DND-41 (cell line): ENCODE data around the gene PKHD1.

Source experiments
- ATAC-seq: fragments of 200-7000 bp; cut with Tn5 transposase; 3 replicates; pipeline ENCODE4 v1.9.1; 2021; ENCODE audit warnings: low read depth; ENCODE audit not compliant: insufficient read depth
- DNase-seq: peaks from one replicate; pipeline ENCODE4 v3.0.0-alpha.2; 2020
- H2AFZ ChIP-seq: 2 replicates; pipeline ENCODE4 v1.6.0; 2012; ENCODE audit warnings: low read depth, low read length
- H3K27ac ChIP-seq: 2 replicates; pipeline ENCODE4 v1.5.1; 2012; ENCODE audit warnings: low read length, inconsistent platforms
- H3K27me3 ChIP-seq: fragments of 200-600 bp; sonication (generic); 2 replicates; pipeline ENCODE4 v1.6.0; 2012; ENCODE audit warnings: low read length, mild to moderate bottlenecking, inconsistent platforms; ENCODE audit not compliant: insufficient read depth, poor library complexity
- H3K36me3 ChIP-seq: 2 replicates; pipeline ENCODE4 v1.5.1; 2012; ENCODE audit warnings: low read length, inconsistent platforms; ENCODE audit not compliant: insufficient read depth
- H3K4me1 ChIP-seq: 2 replicates; pipeline ENCODE4 v1.5.1; 2012; ENCODE audit warnings: mild to moderate bottlenecking, low read length; ENCODE audit not compliant: insufficient read depth
- H3K4me2 ChIP-seq: 2 replicates; pipeline ENCODE4 v1.6.0; 2012; ENCODE audit warnings: mild to moderate bottlenecking, moderate library complexity, low read length, inconsistent platforms; ENCODE audit not compliant: insufficient read depth
- H3K4me3 ChIP-seq, 2 experiments: fragments of 200-600 bp in 1 of 2; shearing (Covaris generic) in 1 of 2; 2 replicates each; pipeline ENCODE4 v1.5.1; 2012 to 2016; ENCODE audit warnings: inconsistent platforms in 2 of 2, low read length in 2 of 2, mild to moderate bottlenecking in 2 of 2, low read depth in 1 of 2, moderate library complexity in 1 of 2
- H3K79me2 ChIP-seq: 2 replicates; pipeline ENCODE4 v1.6.0; 2012; ENCODE audit warnings: low read length, inconsistent platforms; ENCODE audit not compliant: insufficient read depth
- H3K9ac ChIP-seq: 2 replicates; pipeline ENCODE4 v1.6.0; 2012; ENCODE audit warnings: low read depth, mild to moderate bottlenecking, inconsistent platforms, low read length, moderate library complexity
- H3K9me3 ChIP-seq: 2 replicates; pipeline ENCODE4 v1.5.1; 2012; ENCODE audit warnings: low read length, moderate library complexity, mild to moderate bottlenecking, inconsistent platforms; ENCODE audit not compliant: insufficient read depth, severe bottlenecking
- H4K20me1 ChIP-seq: 2 replicates; pipeline ENCODE4 v1.6.0; 2012; ENCODE audit warnings: low read length; ENCODE audit not compliant: insufficient read depth
- EZH2 ChIP-seq: IDR thresholded peaks from 3 replicates; pipeline ENCODE4 v1.6.1; 2012; ENCODE audit warnings: borderline replicate concordance, low read depth, mild to moderate bottlenecking, moderate library complexity, low read length, inconsistent platforms; ENCODE audit not compliant: severe bottlenecking
- TF ChIP-seq, protein P1 (sequence below): IDR thresholded peaks from 2 replicates; pipeline ENCODE4 v1.5.1; 2012; ENCODE audit warnings: borderline replicate concordance, low read length, moderate library complexity, mild to moderate bottlenecking; ENCODE audit not compliant: poor library complexity, severe bottlenecking; ENCODE audit errors: extremely low read depth

The PKHD1 gene

DNA sequence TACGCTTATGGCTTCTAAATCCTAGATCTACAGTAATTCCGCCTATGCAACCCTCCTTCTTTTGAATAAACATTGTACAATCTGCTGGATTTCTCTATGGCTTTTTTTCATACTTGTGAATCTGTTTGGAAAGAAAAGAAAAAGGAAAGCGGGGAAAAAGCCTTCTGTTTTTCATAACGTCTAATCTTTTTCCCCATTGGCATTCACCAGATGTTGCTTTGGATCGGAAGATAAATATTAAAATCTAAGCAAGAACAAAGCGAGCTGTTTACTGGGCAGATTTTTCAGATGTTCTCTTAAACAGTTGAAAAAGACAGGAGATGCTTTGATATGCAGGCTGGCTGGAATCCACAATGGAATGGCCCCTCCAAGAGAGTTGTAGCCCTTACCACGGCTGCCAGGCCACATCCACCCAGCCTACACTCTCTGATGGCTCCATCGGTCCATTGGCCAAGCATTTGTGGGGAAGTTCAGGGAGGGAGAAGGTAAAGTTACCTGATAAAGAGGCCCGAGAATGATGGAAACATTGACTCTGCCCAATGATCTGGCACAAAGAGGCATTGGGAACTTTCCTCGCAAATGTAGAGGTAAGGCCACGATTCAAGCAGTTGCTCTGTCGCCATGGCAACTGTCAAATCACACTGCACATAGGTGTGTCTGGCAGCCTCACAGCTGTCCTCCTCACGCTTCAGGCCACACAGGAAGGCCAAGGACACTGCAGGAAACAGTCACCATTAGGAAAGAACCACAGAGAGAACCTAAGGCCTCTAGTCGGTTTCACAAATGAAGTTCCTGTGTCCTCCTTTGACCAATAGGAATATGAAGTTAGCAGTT is 70.3 kb downstream of the PKHD1 start:
- H3K4me3 ChIP-seq, result no peak overlapping the region
- no peaks in the 10 kb centered on the region for H4K20me1 ChIP-seq
- TF ChIP-seq, protein P1, sequence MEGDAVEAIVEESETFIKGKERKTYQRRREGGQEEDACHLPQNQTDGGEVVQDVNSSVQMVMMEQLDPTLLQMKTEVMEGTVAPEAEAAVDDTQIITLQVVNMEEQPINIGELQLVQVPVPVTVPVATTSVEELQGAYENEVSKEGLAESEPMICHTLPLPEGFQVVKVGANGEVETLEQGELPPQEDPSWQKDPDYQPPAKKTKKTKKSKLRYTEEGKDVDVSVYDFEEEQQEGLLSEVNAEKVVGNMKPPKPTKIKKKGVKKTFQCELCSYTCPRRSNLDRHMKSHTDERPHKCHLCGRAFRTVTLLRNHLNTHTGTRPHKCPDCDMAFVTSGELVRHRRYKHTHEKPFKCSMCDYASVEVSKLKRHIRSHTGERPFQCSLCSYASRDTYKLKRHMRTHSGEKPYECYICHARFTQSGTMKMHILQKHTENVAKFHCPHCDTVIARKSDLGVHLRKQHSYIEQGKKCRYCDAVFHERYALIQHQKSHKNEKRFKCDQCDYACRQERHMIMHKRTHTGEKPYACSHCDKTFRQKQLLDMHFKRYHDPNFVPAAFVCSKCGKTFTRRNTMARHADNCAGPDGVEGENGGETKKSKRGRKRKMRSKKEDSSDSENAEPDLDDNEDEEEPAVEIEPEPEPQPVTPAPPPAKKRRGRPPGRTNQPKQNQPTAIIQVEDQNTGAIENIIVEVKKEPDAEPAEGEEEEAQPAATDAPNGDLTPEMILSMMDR, result no peak
- no peak for TF ChIP-seq EZH2
- no peaks in the 10 kb centered on the region for H3K9me3 ChIP-seq
- no peaks in the 10 kb centered on the region for H3K27me3 ChIP-seq
- H3K79me2 ChIP-seq, result no peaks in the 10 kb centered on the region
- no peak for DNase-seq
- no peaks in the 10 kb centered on the region for H3K4me1 ChIP-seq
- no peak overlapping the region for H3K27ac ChIP-seq
- H2AFZ ChIP-seq, result no peak overlapping the region
- ATAC-seq, result no peak
- no peak overlapping the region for H3K4me2 ChIP-seq
- H3K36me3 ChIP-seq, result no peaks in the 10 kb centered on the region
- H3K9ac ChIP-seq, result no peak overlapping the region

DNA sequence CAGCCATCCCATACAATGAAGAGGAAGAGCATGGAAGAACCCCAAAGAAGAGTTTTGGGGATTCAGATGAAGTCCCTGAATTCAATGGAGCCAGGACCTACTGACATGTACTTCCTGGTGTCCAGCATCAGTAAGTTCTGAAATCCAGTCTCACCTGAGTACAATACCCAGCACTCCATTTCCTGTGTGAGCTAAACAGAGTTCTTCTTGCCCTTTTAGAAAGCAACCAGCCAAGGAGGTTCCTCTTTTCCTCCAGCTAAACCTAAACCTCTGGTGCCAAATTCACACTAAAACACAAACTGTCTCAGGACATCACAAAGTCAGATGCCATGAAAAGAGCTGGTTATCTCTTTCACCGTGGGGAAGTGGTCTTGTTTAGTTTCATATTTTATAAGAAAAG is 71.5 kb downstream of the PKHD1 start:
- no peak for ATAC-seq
- H3K36me3 ChIP-seq, result no peaks in the 10 kb centered on the region
- no peak overlapping the region for H3K9ac ChIP-seq
- no peaks in the 10 kb centered on the region for H3K27me3 ChIP-seq
- H3K4me2 ChIP-seq, result no peak overlapping the region
- H4K20me1 ChIP-seq, result no peaks in the 10 kb centered on the region
- H3K27ac ChIP-seq, result no peak overlapping the region
- H3K9me3 ChIP-seq, result no peaks in the 10 kb centered on the region
- TF ChIP-seq, protein P1, result no peak
- TF ChIP-seq EZH2, result no peak
- no peak overlapping the region for H2AFZ ChIP-seq
- no peaks in the 10 kb centered on the region for H3K4me1 ChIP-seq
- no peaks in the 10 kb centered on the region for H3K79me2 ChIP-seq
- no peak overlapping the region for H3K4me3 ChIP-seq
- no peak for DNase-seq

DNA sequence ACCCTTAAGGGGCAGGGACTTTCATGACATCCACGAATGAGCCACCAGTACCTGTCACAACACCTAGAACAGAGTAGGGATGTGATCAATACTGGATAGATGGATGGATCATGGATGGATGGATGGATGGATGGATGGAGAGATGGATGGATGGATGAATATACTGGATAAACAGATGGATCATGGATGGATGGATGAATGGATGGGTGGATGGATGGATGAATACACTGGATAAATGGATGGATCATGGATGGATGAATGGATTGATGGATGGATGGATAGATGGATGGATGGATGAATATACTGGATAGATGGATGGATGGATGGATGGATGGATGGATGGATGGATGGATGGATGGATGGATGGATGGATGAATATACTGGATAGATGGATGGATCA is 73.0 kb downstream of the PKHD1 start:
- H3K9me3 ChIP-seq, result no peaks in the 10 kb centered on the region
- no peak overlapping the region for H3K4me2 ChIP-seq
- no peak overlapping the region for H3K9ac ChIP-seq
- no peak for DNase-seq
- no peaks in the 10 kb centered on the region for H3K79me2 ChIP-seq
- no peaks in the 10 kb centered on the region for H3K4me1 ChIP-seq
- H3K27me3 ChIP-seq, result no peaks in the 10 kb centered on the region
- H4K20me1 ChIP-seq, result no peaks in the 10 kb centered on the region
- H3K36me3 ChIP-seq, result no peaks in the 10 kb centered on the region
- H3K4me3 ChIP-seq, result no peak overlapping the region
- no peak for TF ChIP-seq EZH2
- TF ChIP-seq, protein P1, result no peak
- H2AFZ ChIP-seq, result no peak overlapping the region
- ATAC-seq, result no peak
- no peak overlapping the region for H3K27ac ChIP-seq
